GM12801 (cell line): ENCODE results near the gene GLMP.

ENCODE experiments used
- TF ChIP-seq, protein P1 (sequence below): IDR thresholded peaks from one replicate; pipeline ENCODE4 v1.5.1; 2011; ENCODE audit warnings: control low read depth; ENCODE audit not compliant: insufficient read length; ENCODE audit errors: extremely low read depth

The GLMP gene

DNA sequence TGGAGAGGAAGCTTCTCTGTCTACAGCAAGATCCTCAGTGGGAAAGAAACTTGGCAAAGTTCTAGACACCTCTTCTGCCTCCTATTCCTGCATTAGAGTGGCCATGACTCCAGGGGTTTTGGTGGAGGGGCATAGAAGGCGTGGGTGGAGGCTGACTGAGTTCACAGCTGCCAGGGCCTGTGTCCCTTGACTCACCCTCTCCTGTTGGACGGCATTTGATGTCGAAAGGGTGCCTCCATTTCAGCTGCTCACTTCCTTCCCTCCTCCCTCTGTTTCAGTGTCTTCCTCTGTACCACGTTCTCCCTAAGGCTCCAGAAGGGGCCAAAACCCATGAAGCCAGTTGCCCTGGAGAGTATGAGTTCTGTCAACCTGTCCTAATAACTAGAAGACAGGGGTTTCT lies 10.7 kb downstream of the GLMP start:
- TF ChIP-seq, protein P1, sequence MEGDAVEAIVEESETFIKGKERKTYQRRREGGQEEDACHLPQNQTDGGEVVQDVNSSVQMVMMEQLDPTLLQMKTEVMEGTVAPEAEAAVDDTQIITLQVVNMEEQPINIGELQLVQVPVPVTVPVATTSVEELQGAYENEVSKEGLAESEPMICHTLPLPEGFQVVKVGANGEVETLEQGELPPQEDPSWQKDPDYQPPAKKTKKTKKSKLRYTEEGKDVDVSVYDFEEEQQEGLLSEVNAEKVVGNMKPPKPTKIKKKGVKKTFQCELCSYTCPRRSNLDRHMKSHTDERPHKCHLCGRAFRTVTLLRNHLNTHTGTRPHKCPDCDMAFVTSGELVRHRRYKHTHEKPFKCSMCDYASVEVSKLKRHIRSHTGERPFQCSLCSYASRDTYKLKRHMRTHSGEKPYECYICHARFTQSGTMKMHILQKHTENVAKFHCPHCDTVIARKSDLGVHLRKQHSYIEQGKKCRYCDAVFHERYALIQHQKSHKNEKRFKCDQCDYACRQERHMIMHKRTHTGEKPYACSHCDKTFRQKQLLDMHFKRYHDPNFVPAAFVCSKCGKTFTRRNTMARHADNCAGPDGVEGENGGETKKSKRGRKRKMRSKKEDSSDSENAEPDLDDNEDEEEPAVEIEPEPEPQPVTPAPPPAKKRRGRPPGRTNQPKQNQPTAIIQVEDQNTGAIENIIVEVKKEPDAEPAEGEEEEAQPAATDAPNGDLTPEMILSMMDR = no peak

DNA sequence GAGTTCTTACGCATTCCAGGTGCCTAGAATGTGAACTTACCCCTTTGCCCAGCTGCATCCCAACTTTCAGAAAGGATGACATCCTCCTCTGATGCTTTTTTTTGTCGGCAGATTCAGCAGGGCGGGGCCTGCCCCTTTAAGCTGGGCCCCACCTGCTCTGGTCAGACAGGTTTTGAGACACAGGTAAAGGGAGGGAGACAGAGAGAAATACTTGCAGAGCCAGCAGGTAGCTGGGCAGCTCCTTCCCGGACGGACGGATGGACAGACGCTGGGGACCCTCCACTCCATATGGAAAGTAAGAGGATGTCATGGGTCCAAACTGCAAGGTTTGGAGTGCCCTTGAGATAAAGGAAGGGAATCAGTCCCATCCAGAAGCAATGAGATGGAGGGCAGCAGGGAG lies 11.4 kb downstream of the GLMP start, which contains the start of gene TMEM79:
Gene TMEM79, plus strand, starts transcription at position 214 of the 400 bp plus-strand sequence. CDS start 902 bp downstream, outside the sequence.
- TF ChIP-seq, protein P1 = no peak

- TF ChIP-seq, protein P1 = no peak
Measured at GRCh38 chr1:156283521-156283920, 12.0 kb downstream of the GLMP start.

DNA sequence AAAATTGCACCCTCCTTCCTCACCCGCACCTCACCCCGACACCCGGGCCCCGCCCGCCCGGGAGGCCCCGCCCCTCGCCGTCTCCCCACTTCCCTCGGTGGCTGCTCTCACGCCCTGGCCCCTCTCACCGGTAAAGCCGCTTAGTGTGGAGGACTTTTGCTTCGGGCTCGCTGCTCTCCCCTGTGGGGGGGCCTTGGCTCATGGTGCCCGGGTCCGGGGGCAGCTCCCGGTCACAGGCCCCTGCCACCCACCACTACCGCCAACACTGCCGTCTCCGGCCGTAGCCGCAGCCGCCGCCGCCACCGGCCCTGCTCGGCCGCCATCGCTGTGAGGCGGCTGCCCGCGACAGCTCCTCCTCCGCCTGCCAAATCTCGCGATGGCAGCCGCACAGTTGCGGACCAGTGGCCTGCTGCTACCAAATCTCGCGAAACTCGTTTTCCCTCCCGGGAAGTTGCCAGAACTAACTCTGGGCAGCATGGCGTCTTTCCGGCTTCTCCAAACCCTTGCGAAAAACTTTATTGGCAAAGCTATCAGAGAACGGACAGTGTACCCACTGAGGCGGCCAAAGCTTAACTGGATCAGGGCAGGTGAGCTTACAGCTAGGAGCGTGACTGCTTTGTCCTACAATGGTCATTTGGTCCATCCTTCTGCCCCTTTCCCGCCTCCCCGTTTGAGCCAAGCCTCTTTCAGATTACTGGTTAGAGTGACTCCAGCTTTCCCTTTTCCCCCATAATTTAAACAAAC lies 12.8 kb downstream of the GLMP start, which contains the start of gene SMG5:
Gene SMG5, minus strand, starts transcription at position 347 of the 744 bp plus-strand sequence. Its CDS starts 145 bp downstream, at position 202.
- TF ChIP-seq, protein P1 = no peak

- TF ChIP-seq, protein P1 = no peak
Measured at GRCh38 chr1:156281693-156282478, 13.6 kb downstream of the GLMP start.

DNA sequence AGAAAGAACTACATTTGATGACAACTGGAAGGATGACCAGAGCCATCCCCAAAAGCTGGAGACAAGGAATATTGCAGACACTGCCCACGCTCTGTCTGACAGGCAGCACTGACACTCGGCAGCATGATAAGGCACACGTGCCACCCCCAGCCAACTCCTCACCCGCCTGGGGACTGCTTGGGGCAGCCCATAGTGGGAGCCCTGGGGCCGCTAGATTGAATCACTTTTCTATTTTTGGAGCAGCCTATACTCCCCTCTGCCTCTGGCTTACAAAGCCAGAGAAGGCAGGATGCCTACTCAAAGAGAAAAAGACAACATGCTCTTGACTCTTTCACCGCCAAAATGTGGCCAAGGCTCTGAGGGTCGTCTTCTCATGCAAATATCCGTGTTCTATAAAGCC lies 14.2 kb downstream of the GLMP start:
- TF ChIP-seq, protein P1 = no peak

- TF ChIP-seq, protein P1 = no peak
Measured at GRCh38 chr1:156279837-156280236, 15.6 kb downstream of the GLMP start.
